Epidermal melanocyte (primary cell): Measurements from ENCODE around the gene PPY.
"Not testable (repeated sequence)": the region's sequence is repeated elsewhere in the genome, so short reads cannot be mapped to it uniquely, and the experiment has no call there.

Experiments
- DNase-seq: peaks from one replicate; pipeline ENCODE4 v3.0.0; 2011; ENCODE audit warnings: low spot score; ENCODE audit not compliant: insufficient read length

Gene PPY, protein sequence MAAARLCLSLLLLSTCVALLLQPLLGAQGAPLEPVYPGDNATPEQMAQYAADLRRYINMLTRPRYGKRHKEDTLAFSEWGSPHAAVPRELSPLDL

DNA sequence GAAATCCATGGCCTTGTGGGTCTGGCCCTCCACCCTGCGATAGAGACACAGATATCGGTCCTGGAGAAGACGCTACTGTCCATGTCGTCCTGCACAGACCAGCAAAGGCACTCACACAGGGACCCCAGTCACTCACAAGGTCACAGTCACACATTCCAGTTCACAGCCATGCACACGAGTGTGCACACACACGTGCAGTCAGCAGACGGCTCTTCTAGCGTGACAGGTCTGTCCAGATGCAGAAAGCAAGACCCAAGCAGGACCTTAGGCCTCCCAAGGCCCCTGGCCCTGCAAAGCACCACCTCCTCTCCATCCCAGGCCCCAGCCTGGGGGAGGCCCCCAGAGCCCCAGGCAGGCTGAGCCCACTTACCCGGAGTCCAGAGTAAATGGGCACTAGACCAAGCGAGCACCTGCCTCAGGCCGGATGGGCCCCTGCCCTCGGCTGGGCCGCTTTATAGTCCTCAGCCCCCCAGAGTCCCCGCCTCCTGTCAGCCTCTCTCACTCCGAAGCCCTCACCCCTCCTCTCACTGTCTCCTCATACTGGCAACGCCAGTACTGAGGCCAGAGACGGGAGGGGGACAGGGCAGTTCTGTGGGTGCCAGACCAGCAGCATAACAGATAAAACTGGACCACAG is at the start of gene PPY:
TSS of gene PPY (minus strand) at position 426 of the 635 bp plus-strand sequence. CDS start 822 bp downstream, outside the sequence.
- DNase-seq = no peak

DNA sequence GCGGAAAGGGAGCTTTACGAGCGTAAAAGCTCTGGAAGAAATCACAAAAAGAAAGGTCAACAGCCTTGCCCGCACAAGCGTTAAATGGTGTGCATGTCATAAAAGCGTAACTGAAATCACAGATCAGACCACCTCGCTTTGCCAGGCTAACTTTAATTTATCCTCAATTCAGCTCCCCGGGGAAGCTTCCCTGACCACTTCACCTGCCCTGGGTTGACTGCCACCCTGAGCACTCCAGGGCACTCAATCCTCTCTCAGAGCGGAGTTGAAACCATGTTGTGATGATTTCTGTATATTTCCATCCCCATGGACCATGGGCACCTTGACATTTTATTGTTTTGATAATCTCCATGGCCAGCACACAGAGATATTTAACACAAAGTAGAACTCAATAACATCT is 46.0 kb upstream of the PPY start:
- DNase-seq = no peak

DNA sequence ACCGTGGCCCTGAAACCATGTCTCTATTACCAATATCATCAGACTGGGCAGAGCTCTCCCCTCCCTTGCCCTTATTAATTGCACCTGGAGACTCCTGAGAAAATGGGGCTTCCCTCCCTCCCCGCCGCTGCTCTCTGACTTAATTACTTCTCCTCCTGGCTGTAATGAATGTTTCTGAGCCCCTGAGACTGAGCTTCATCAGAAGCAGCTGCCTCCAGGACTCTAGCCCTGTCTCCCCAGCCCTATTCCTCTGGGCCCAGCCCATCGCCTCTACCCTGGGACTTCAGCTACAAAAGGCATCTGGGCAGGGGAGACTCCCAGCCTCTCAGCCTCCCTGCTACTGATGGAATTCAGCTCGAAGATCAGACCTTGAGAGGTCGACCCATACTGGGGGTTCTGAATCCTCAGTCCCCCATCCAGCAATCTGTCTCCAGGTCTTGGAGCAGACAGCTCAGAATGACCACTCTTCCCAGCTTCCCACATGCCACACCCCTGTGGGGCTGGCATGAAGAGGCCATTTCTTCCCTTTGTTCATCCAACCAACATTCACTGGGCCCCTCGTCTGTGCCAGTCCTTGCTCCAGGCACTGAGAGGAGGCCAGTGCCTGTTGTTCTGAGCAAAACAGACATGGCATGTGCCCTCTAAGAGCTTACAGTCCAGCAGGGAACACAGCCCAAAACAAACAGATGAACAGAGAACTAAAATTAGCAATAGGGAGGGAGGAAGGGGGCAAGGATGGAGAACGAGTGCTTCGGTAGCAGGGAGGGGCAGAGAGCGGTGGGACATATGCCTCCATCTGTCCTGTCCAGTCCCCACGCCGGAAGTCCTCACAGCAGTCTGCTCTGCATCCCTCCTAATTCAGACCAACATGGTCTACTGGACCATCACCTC is 45.1 kb upstream of the PPY start:
- no peak for DNase-seq

DNA sequence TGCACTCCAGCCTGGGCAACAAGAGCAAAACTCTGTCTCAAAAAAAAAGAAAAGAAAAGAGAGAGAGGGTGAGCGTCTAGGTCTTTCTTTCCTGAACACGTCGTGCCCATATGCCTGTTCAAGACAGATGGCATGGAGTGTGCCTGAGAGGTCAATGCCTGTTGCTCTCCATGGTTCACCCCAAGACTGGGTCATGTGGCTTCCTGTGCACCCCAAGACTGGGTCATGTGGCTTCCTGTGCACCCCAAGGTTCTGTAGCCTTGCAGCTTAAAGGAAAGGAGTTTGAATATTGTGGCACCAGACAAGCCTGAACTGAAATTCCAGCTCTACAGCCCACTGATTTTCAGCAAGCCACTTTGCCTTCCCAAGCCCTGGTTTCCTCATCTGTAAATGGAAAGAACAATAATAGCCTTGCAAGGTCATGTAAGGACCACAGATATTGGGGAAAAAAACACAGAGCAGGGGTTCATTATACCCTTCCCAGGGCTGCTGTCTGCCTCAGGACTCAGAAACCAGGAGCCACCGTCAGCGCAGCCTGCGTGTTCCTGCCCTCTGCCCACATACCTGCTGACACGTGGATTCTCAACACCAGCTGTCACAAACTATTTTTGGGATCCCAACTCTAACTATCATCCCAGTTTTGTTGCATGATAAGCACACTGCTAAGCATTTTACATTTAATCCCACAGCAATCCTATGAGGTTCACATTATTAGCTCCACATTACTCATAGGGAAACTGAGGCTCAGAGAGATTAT is 44.1 kb upstream of the PPY start:
- no peak for DNase-seq

DNA sequence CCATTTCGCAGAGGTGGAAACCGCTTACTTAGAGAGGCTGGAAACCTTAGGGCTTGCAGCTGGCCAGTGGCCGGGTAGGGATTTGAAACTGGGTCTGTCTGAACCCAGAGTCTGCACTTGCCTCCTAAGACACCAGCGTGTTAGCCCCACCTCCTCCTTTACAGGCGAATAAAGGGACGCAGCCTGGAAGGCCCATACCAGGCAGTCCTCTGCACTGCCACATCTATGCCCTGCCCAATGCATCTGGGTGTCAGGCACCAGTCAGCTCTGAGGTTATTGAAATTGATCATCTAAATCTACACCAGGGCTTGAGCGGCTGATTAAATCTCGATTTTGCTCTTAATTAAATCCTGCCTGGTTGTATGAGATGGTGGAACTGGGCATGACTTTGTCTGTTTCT is 42.2 kb upstream of the PPY start:
- DNase-seq = no peak

DNA sequence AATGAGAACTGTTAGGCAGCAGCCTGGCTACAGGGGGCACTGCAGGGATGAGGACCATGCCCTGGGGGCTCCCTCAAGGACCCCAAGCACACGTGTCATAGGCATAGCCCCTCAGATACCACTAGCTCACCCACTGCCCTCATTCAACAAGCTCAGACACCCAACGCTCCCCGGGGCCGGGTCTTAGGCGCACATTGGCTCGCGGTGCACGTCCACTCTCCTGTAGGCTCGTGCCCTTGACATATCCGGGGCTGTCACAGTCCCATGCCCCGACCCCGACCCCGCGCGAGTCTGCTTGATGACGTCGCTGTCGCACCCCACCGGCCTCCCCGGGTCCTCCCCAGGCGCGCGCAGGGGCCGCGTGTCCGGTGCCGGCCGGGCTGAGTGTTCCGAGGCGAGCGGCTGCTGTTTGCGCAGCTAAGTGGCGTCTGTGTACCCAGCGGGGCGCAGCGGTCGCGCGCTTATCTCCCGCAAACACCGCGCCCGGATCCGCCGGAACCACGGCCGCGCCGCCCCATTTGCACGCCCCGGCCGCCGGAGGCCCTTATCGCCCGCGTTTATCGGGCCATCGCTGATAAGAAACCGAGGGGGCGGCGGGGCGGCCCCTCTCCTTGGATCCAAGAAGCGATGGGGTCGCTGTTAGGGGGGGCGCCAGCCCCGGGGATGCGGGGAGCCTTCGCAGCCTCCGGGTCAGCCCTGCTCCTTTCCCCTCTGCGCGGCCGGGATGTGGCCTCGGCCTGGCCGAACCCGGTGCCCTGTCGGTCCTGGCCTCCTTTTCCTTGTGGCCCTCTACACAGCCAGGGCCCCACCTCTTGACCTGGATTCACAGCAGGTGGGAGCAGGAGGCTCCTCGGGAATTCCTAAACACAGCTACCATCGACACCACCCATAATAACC is 41.5 kb upstream of the PPY start:
- DNase-seq = no peak

DNA sequence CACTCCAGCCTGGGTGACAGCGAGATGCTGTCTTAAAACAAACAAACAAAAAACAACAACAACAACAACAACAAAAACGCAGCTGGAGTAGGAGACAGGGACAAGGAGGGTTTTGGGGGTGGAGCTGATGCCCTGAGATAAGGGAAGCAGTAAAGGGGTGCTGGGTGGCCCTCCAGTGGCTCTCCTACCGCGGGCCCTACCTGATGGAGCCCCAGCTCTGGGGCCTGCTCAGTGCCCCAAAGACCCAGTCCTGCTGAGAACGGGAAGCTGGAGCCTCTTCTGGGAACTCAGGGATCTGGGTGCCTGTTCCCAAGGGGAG is 40.9 kb upstream of the PPY start:
- DNase-seq = no peak

DNA sequence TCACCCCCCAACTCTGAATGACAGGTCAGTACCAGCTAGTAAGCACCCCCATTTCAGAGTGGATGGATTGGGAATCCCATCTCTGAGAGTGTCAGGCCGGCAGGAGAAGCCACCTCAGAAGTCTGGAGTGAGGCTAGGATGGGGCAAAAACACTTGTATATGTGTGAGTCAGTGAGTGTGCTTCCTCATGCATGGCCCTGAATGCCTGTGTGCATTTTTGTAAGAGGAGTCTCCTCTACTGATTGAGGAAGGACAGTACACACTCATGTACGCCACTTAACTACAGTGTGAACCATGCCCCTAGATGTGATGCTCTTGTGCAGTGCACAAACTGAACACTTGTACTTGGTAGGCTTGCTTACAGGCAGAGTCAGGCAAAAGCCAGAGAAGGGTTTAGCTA is 39.9 kb upstream of the PPY start:
- DNase-seq = no peak

DNA sequence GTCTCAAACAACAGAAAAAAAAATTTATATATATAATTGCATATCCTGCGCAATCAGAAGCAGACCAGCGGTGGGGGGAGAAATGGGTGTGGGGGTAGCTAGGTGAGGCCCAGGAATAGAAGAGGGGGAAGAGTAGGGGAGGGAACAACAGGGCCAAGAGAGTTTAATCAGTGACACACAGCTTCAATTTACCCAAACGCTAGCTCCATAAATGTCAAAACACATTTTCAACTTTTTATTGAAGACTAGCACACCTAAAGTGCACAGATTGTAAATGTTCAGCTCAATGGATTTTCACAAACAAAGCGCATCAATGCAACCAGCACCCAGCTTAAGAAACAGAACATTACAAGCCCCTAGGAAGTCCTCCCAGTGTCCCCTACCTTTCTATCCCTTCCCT is 37.4 kb upstream of the PPY start:
- no peak for DNase-seq

DNA sequence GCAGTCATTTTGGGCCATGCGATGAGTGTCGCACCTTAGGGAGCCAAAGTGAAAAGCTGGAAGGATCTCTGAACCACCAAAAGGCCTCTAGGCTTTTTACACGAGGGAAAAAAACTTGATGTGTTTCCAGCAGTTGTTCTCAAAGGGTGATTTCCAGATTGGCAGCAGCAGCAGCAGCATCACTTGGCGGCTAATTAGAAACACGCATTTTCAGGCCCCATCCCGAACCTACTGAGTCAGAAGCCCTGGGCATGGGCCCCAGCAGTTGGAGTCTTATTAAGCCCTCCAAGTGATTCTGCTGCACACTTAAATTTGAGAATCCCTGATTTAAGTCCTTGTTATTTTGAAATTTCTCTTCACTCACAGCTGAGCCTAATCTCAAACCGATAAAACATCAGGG is 36.7 kb upstream of the PPY start:
- no peak for DNase-seq

DNA sequence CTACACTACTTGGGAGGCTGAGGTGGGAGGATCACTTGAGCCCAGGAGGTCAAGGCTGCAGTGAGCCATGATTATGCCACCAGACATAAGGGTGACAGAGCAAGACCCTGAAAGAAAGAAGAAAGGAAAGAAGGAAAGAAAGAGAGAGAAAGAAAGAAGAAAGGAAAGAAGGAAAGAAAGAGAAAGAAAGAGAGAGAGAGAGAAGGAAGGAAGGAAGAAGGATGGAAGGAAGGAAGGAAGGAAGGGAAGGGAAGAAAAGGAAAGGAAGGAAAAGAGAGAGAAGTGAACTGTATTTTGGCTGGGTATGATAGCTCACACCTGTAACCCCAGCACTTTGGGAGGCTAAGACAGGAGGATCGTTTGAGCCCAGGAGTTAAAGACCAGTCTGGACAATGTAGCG is 35.8 kb upstream of the PPY start:
- DNase-seq = no peak

DNA sequence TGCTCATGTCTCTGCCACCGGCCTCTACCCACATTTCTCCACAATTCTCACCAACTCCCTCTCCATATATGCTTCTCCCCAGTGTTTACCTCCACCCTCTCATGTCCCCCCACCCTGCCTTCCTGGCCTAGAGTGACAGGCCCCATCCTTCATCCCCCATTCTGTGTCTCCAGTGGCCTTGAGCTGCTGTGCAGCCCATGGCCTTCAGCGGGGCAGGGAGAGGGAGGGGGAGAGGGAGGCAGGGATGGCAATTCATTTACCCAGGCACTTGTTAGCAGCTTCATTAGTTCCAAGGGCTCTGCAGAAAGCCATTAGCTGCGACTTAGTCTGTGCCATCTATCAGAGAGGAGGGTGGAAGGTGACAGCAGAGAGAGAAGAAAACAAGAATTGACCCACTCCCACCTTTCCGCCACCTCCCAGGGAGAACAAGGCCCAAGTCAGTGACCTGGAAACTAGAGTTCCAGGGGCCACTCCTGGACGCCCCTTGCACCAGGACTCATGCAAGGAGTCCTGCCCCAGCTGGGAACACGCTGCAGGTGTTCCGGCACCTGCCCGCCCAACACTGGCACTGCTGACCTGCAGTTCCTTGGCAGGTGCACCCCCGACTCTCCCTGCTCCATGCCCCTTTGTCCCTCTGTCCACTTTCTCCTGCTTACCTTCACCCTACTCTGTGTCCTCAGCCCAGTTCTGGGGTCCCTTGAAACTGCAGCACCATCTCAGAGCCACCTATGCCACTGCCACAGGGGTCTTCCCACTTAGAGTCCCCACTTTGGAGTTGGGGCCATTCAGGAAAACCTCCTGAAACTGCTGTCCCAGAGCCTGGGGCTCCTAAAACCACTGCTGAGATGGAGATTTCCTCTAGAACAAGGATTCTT is 34.9 kb upstream of the PPY start:
- no peak for DNase-seq

DNA sequence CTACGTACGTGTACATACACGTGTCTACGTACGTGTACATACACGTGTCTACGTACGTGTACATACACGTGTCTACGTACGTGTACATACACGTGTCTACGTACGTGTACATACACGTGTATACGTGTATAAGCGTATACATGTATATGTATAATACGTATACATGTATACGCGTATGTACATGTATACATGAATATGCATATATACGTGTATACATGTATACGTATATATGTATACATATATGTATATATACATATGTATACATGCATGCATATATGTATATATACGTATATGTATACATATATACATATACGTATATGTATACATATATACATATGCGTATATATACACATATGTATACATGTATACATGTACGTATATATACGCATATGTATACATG is 33.6 kb upstream of the PPY start:
- DNase-seq = no peak

DNA sequence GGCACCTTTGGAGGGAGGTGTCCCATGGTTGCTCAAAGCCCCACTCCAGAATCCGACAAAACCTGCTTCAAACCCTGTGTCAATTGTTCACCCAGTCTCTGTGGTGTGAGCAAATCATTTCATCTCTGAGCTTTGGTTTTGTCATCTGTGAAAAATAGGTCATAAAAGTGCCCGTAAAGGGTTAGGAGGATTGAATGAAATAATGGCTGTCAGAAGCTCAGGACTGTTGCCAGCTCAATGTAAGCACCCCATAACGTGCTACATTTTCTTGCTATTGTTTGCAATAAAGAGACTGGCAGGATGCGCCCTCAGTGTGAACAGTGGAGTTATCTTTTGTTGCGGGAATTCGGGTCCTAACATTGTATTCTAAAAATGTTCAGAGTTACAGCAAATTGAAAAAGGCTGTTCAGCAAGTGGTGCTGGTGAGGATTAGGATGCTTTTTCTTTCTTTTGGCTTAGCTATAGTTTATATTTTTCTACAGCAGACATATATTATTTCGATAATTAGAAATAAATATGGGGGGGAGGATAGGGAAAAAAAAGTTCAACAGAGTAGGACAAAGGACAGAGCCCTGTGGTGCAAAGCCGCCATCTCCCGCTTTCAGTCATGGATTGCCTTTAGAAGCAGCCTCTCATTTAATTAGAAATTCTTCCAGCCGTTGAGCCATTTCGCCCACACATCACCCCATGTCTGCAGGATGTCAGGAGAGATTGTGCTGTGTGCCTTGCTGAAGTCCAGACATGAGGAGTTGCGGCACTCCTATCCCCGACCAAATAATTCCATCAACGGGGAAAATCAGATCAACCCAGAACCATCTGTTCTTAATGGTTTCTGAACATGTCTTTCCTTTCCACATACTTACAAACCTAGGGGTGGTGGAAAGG is 32.3 kb upstream of the PPY start:
- DNase-seq = no peak

DNA sequence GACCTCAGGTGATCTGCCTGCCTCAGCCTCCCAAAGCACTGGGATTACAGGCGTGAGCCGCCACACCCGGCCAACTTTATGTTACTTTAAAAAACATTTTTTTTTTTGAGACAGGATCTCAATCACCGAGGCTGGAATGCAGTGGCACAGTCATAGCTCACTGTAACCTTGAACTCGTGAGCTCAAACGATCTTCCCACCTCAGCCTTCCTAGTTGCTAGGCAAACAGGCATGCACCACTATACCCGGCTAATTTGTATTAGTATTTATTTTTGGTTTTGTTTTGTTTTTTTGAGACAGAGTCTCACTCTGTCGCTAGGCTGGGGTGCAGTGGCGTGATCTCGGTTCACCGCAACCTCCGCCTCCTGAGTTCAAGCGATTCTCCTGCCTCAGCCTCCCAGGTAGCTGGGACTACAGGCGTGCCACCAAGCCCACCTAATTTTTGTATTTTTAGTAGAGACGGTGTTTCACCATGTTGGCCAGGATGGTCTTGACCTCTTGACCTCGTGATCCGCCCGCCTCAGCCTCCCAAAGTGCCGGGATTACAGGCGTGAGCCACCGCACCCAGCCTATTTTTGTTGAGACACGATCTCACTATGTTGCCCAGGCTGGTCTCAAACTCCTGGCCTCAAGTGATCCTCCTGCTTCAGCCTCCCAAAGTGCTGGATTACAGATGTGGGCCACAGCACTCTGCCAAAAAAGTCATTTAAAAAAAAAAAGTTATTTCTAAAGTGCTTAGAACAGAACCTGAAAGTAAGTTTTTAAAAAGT is 30.4 kb upstream of the PPY start:
- DNase-seq = not testable (repeated sequence)

DNA sequence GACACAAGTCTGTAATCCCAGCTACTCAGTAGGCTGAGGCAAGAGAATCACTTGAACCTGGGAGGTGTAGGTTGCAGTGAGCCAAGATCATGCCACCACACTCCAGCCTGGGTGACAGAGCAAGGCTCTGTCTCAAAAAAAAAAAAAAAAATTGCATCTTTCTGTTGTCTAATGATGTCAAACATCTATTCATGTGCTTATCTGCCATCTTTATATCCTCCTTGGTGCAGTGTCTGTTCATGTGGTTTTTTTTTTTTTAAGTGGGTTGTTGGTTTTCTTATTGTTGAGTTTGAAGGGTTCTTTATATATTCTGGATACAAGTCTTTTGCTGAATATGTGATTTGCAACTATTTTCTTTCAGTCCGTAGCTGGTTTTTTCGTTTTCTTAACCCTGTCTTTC is 29.2 kb upstream of the PPY start:
- DNase-seq = not testable (repeated sequence)

DNA sequence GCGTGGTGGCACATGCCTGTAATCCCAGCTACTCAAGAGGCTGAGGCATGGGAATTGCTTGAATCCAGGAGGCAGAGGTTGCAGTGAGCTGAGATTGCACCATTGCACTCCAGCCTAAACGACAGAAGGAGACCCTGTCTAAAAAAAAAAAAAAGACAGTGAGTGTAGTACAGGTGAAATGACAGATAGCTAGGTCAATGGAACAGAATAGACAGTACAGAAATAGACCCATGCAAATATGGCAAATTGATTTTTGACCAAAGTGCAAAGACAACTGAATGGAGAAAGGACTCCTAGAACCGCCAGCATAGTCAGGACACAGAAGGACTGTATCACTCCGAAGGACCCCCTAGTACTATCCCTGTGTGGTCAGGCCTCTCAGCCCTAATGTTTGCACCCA is 28.1 kb upstream of the PPY start:
- DNase-seq = no peak

DNA sequence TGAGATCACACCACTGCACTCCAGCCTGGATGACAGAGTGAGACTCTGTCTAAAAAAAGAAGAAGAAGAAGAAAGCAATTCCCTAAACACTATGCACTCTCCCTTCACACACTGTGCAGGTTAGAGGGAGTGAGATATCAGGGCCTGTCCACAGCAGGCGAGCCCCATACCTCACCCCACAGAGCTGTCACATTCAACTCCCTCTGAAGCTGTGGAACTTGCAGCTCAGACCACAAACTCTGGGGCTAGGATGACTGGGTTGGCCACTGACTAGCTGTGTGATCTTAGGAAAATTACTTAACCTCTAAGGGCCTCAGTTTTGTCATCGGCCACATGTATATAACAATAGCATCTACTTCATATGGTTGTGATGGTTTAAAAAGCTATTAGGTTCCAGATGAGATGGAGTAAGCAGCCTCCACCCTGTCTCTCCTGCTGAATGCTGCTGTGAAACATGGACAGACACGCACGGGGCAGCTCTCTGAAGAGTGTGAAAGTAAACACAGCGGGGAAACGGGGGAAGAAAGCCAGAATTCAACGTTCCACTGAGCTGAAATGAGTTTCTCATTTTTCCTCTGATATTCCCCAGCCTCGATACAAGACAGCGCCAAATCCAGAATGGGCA is 25.1 kb upstream of the PPY start:
- no peak for DNase-seq
